Measurements from ENCODE around the gene PCLO. TPM values are rescaled to one million over a fixed set of nuclear protein-coding genes. Genes with fewer than 3 reads are reported as not detected.

Gene PCLO
- polyA plus RNA-seq, 3 donors, result not detected

DNA sequence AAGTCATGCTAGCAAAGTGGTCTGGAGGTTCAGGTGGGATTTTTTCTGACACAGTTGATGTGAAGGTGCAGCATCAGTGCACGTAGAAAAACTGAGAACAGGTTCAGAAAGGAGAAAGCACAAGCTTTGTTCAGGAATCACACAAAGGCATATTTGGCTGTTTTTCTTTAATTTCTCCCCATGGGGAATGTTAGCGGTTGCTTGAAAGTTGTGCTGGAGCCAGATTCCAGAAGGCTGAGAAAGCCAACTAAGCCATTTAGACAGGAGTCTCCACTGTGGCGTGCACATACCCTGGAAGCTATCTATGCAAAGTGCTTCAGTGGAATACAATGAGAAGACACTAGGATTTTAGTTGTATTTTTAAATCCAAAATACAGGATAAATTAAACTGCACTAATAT is 201.4 kb downstream of the PCLO start:
- H3K27ac Mint-ChIP-seq, result no peak overlapping the region
- intact Hi-C loops (cut with micrococcal nuclease), result no loop called here
- H3K27me3 Mint-ChIP-seq (ENCODE audit: low read depth in 3 of 3), result no peaks in the 10 kb centered on the region
- no peaks in the 10 kb centered on the region for H3K27me3 ChIP-seq (ENCODE audit: control insufficient read depth in 2 of 2, insufficient read depth in 2 of 2, low read length in 2 of 2)
- H3K4me1 Mint-ChIP-seq, result no peaks in the 10 kb centered on the region
- no peaks in the 10 kb centered on the region for H3K36me3 Mint-ChIP-seq
- H3K9ac ChIP-seq (ENCODE audit: insufficient read depth, low read length, poor library complexity, severe bottlenecking), result no peak overlapping the region
- H3K36me3 ChIP-seq (replicated peaks in 1 of 2; ENCODE audit: control insufficient read depth in 1 of 2, insufficient read depth in 2 of 2, low read length in 2 of 2), result no peaks in the 10 kb centered on the region
- no peak overlapping the region for H3K27ac ChIP-seq (ENCODE audit: low read depth in 1 of 2, low read length in 2 of 2)
- H3K4me1 ChIP-seq (ENCODE audit: control insufficient read depth in 1 of 2, insufficient read depth in 2 of 2, low read length in 2 of 2), result no peaks in the 10 kb centered on the region
- H2AFZ ChIP-seq (ENCODE audit: insufficient read depth, low read depth, low read length, poor library complexity, severe bottlenecking), result no peak overlapping the region
- no peak overlapping the region for H3K4me3 ChIP-seq (replicated peaks in 1 of 3; ENCODE audit: low read depth in 2 of 3, low read length in 3 of 3)
- H3K9me3 ChIP-seq (replicated peaks in 1 of 2; ENCODE audit: control insufficient read depth in 1 of 2, insufficient read depth in 1 of 2, low read length in 2 of 2), result peaks cover 3 to 11% of the 10 kb centered on the region in 2 donors
- no peaks in the 10 kb centered on the region for H3K79me2 ChIP-seq (ENCODE audit: insufficient read depth, low read length)
- H3K4me2 ChIP-seq (replicated peaks; ENCODE audit: extremely low read depth, low read length, poor library complexity, severe bottlenecking), result no peak overlapping the region
- no peak for DNase-seq
- TF ChIP-seq, protein P1, sequence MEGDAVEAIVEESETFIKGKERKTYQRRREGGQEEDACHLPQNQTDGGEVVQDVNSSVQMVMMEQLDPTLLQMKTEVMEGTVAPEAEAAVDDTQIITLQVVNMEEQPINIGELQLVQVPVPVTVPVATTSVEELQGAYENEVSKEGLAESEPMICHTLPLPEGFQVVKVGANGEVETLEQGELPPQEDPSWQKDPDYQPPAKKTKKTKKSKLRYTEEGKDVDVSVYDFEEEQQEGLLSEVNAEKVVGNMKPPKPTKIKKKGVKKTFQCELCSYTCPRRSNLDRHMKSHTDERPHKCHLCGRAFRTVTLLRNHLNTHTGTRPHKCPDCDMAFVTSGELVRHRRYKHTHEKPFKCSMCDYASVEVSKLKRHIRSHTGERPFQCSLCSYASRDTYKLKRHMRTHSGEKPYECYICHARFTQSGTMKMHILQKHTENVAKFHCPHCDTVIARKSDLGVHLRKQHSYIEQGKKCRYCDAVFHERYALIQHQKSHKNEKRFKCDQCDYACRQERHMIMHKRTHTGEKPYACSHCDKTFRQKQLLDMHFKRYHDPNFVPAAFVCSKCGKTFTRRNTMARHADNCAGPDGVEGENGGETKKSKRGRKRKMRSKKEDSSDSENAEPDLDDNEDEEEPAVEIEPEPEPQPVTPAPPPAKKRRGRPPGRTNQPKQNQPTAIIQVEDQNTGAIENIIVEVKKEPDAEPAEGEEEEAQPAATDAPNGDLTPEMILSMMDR (IDR thresholded peaks at IDR 0.05), result no peak
- H3K9me3 Mint-ChIP-seq, result peaks cover 0 to 5% (median 0%) of the 10 kb centered on the region in 7 donors
- 100% methylated on average over 2 of the region's 3 CpGs for WGBS (ENCODE audit: insufficient coverage)
- H4K20me1 ChIP-seq (ENCODE audit: insufficient read depth, low read length), result no peaks in the 10 kb centered on the region
- H3K4me3 Mint-ChIP-seq, result no peak overlapping the region

DNA sequence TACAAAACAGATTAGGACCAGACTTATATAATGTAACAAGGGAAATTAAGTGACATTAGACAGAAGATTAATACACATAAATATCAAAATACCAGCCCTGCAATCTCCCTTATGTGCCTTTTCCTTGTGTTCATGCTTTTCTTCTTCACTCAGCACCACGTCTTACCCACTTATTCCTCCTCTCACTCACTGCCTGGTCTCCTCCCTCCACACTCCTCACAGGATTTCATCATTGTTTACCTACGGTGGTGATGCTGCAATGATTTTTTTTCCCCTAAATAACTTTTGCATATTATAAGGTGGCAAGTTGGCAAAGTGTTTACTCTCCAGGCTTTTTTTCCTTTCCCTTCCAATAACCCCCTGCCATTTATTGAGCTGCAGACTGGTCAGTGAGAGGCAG is 203.2 kb downstream of the PCLO start:
- no peaks in the 10 kb centered on the region for H3K27me3 ChIP-seq (ENCODE audit: control insufficient read depth in 2 of 2, insufficient read depth in 2 of 2, low read length in 2 of 2)
- no peak overlapping the region for H3K27ac Mint-ChIP-seq
- peaks cover 0 to 5% (median 0%) of the 10 kb centered on the region in 7 donors for H3K9me3 Mint-ChIP-seq
- no peaks in the 10 kb centered on the region for H3K4me1 ChIP-seq (ENCODE audit: control insufficient read depth in 1 of 2, insufficient read depth in 2 of 2, low read length in 2 of 2)
- WGBS (ENCODE audit: insufficient coverage), result 100% methylated on average over 1 of the region's 2 CpGs
- no peaks in the 10 kb centered on the region for H3K36me3 ChIP-seq (replicated peaks in 1 of 2; ENCODE audit: control insufficient read depth in 1 of 2, insufficient read depth in 2 of 2, low read length in 2 of 2)
- H3K36me3 Mint-ChIP-seq, result no peaks in the 10 kb centered on the region
- H3K4me1 Mint-ChIP-seq, result no peaks in the 10 kb centered on the region
- H3K9me3 ChIP-seq (replicated peaks in 1 of 2; ENCODE audit: control insufficient read depth in 1 of 2, insufficient read depth in 1 of 2, low read length in 2 of 2), result peaks cover 8 to 11% of the 10 kb centered on the region in 2 donors
- intact Hi-C loops (cut with micrococcal nuclease), result no loop called here
- DNase-seq, result no peak
- H3K4me3 ChIP-seq (replicated peaks in 1 of 3; ENCODE audit: low read depth in 2 of 3, low read length in 3 of 3), result no peak overlapping the region
- no peak overlapping the region for H3K9ac ChIP-seq (ENCODE audit: insufficient read depth, low read length, poor library complexity, severe bottlenecking)
- H4K20me1 ChIP-seq (ENCODE audit: insufficient read depth, low read length), result no peaks in the 10 kb centered on the region
- H3K27me3 Mint-ChIP-seq (ENCODE audit: low read depth in 3 of 3), result no peaks in the 10 kb centered on the region
- no peak overlapping the region for H3K4me3 Mint-ChIP-seq
- no peak overlapping the region for H3K4me2 ChIP-seq (replicated peaks; ENCODE audit: extremely low read depth, low read length, poor library complexity, severe bottlenecking)
- no peak overlapping the region for H2AFZ ChIP-seq (ENCODE audit: insufficient read depth, low read depth, low read length, poor library complexity, severe bottlenecking)
- TF ChIP-seq, protein P1 (IDR thresholded peaks at IDR 0.05), result no peak
- no peak overlapping the region for H3K27ac ChIP-seq (ENCODE audit: low read depth in 1 of 2, low read length in 2 of 2)
- no peaks in the 10 kb centered on the region for H3K79me2 ChIP-seq (ENCODE audit: insufficient read depth, low read length)
